HepG2 (cell line): ENCODE results near the gene C9orf43. TPM values are rescaled to one million over a fixed set of nuclear protein-coding genes. Genes with fewer than 3 reads are reported as not detected.

ENCODE experiments used
- FOXO1 ChIP-seq: sonication (generic); formaldehyde crosslinking; IDR thresholded peaks from 2 replicates; pipeline ENCODE4 v1.4.0; 2020; ENCODE audit warnings: missing genetic modification reagents
- HES4 ChIP-seq: sonication (generic); formaldehyde crosslinking; IDR thresholded peaks from 2 replicates; pipeline ENCODE4 v1.9.0; 2021; ENCODE audit warnings: mild to moderate bottlenecking, missing genetic modification reagents, borderline replicate concordance
- ISL2 ChIP-seq: sonication (generic); formaldehyde crosslinking; IDR thresholded peaks from 2 replicates; pipeline ENCODE4 v1.5.0; 2020; ENCODE audit warnings: missing genetic modification reagents
- KLF11 ChIP-seq: IDR thresholded peaks from 2 replicates; pipeline ENCODE4 v1.6.1; 2016; ENCODE audit warnings: missing compliant biosample characterization
- NFE2L1 ChIP-seq: sonication (generic); formaldehyde crosslinking; IDR thresholded peaks from 2 replicates; pipeline ENCODE4 v1.4.0; 2020; ENCODE audit warnings: missing genetic modification reagents, mild to moderate bottlenecking, borderline replicate concordance
- NR2F6 ChIP-seq, 2 experiments: IDR thresholded peaks; 2 replicates each; pipeline ENCODE4 v1.6.1; 2016; ENCODE audit warnings: antibody characterized with exemption in 1 of 2, mild to moderate bottlenecking in 1 of 2
- PAWR ChIP-seq: sonication (generic); formaldehyde crosslinking; IDR thresholded peaks from 2 replicates; pipeline ENCODE4 v1.4.0; 2020; ENCODE audit warnings: missing genetic modification reagents, mild to moderate bottlenecking, borderline replicate concordance
- PAX8 ChIP-seq: sonication (generic); formaldehyde crosslinking; IDR thresholded peaks from 2 replicates; pipeline ENCODE4 v1.8.0; 2022; ENCODE audit warnings: mild to moderate bottlenecking, missing genetic modification reagents, borderline replicate concordance
- PRPF4 ChIP-seq: fragments of 200-400 bp; formaldehyde crosslinking; IDR thresholded peaks from 2 replicates; pipeline ENCODE4 v1.6.1; 2016; ENCODE audit warnings: low read length, low read depth; ENCODE audit not compliant: poor library complexity, severe bottlenecking
- SATB2 ChIP-seq: sonication (generic); formaldehyde crosslinking; IDR thresholded peaks from 2 replicates; pipeline ENCODE4 v1.5.0; 2020; ENCODE audit warnings: missing genetic modification reagents
- SMARCE1 ChIP-seq: fragments of 450-650 bp; IDR thresholded peaks from 2 replicates; pipeline ENCODE4 v1.6.1; 2017; ENCODE audit warnings: borderline replicate concordance
- SMC3 ChIP-seq: IDR thresholded peaks from 2 replicates; pipeline ENCODE4 v1.6.1; 2011; ENCODE audit warnings: low read length, improper control_type of control experiment
- STAT5B ChIP-seq: sonication (generic); formaldehyde crosslinking; IDR thresholded peaks from 2 replicates; pipeline ENCODE4 v1.4.0; 2020; ENCODE audit warnings: missing genetic modification reagents
- TCF7 ChIP-seq: sonication (generic); IDR thresholded peaks from 2 replicates; pipeline ENCODE4 v1.6.1; 2016; ENCODE audit warnings: antibody characterized with exemption, low read depth
- TCF7L2 ChIP-seq: IDR thresholded peaks from 2 replicates; pipeline ENCODE4 v1.6.1; 2011; ENCODE audit warnings: mild to moderate bottlenecking, low read depth, low read length, moderate library complexity
- THAP11 ChIP-seq: IDR thresholded peaks from 2 replicates; pipeline ENCODE4 v1.6.1; 2016; ENCODE audit warnings: missing biosample characterization, missing genetic modification reagents
- XRCC5 ChIP-seq: fragments of 200-400 bp; formaldehyde crosslinking; optimal IDR thresholded peaks from 2 replicates; pipeline ENCODE3; 2017; ENCODE audit warnings: mild to moderate bottlenecking, low read length
- ZFP1 ChIP-seq: IDR thresholded peaks from 2 replicates; pipeline ENCODE4 v1.6.1; 2016
- ZNF207 ChIP-seq: fragments of 450-650 bp; IDR thresholded peaks from 2 replicates; pipeline ENCODE4 v1.6.1; 2016; ENCODE audit warnings: antibody characterized with exemption, borderline replicate concordance
- ZNF264 ChIP-seq: sonication (generic); formaldehyde crosslinking; IDR thresholded peaks from 2 replicates; pipeline ENCODE4 v1.4.0; 2020; ENCODE audit warnings: missing genetic modification reagents
- ZNF296 ChIP-seq: sonication (generic); formaldehyde crosslinking; conservative IDR thresholded peaks from 2 replicates; pipeline ENCODE4 v1.5.0; 2020; ENCODE audit warnings: mild to moderate bottlenecking, missing genetic modification reagents
- ZNF33A ChIP-seq: sonication (generic); formaldehyde crosslinking; IDR thresholded peaks from 2 replicates; pipeline ENCODE4 v1.5.1; 2020; ENCODE audit warnings: missing genetic modification reagents, mild to moderate bottlenecking, moderate library complexity, borderline replicate concordance
- ZNF563 ChIP-seq: sonication (generic); formaldehyde crosslinking; IDR thresholded peaks from 2 replicates; pipeline ENCODE4 v1.8.0; 2022; ENCODE audit warnings: mild to moderate bottlenecking, moderate library complexity, missing genetic modification reagents
- ZNF644 ChIP-seq: IDR thresholded peaks from 2 replicates; pipeline ENCODE4 v1.6.1; 2016; ENCODE audit warnings: low read depth
- ZNF746 ChIP-seq: sonication (generic); formaldehyde crosslinking; IDR thresholded peaks from 2 replicates; pipeline ENCODE4 v1.8.0; 2022; ENCODE audit warnings: mild to moderate bottlenecking, missing genetic modification reagents
- ZSCAN31 ChIP-seq: sonication (generic); formaldehyde crosslinking; IDR thresholded peaks from 2 replicates; pipeline ENCODE4 v1.5.0; 2020; ENCODE audit warnings: low read depth, mild to moderate bottlenecking, missing genetic modification reagents
- polyA plus RNA-seq, 8 experiments: library from polyadenylated mRNA; depleted of rRNA in 3 of 8; stranded (reverse) in 7 of 8; unstranded in 1 of 8; fragments of >200 nt; fragmentation: Illumina TruSeq in 4 of 8; extraction: Trizol in 4 of 8; gene quantifications; 2 replicates each; pipeline versions ENCODE4 v1.2.1 to v1.2.3, GENCODE V29; 2011 to 2016; ENCODE audit warnings: low read depth in 4 of 8, missing spikeins in 1 of 8, mixed read lengths in 1 of 8; ENCODE audit not compliant: insufficient read depth in 1 of 8
- total RNA-seq, 5 experiments: library from RNA; depleted of rRNA; stranded (reverse); fragments of >200 nt; fragmentation: Illumina TruSeq; extraction: Trizol; gene quantifications; 2 replicates each; pipeline ENCODE4 v1.2.3, GENCODE V29; 2016; ENCODE audit warnings: low read depth in 1 of 5
- TF ChIP-seq, protein P1 (sequence below): sonication (generic); formaldehyde crosslinking; IDR thresholded peaks from 2 replicates; pipeline ENCODE4 v1.5.1; 2020; ENCODE audit warnings: missing genetic modification reagents, mild to moderate bottlenecking, borderline replicate concordance
- TF ChIP-seq, protein P2 (sequence below): sonication (generic); formaldehyde crosslinking; IDR thresholded peaks from 2 replicates; pipeline ENCODE4 v1.4.0; 2020; ENCODE audit warnings: missing genetic modification reagents, borderline replicate concordance

C9orf43 gene
- total and polyA plus RNA-seq, 2 of the 13 experiments (the other 11 are each of a cell fraction or from before 2014, with no cell fraction given), result 0.24 to 0.31 TPM

GRCh38 chr9:113401027-113401792 lies 9.3 kb upstream of the C9orf43 start, which contains the start of gene ALAD (continued):
- TF ChIP-seq SATB2 (CRISPR knock-in tag), result no peak
- peak; percentile 78; the same call in 1 of the 2 replicates for TF ChIP-seq ZNF33A (CRISPR knock-in tag)
- peak; percentile 81 for TF ChIP-seq THAP11 (CRISPR knock-in tag)
- peak; percentile 60; the same call in 1 of the 2 replicates for TF ChIP-seq ZNF264
- TF ChIP-seq ISL2 (CRISPR knock-in tag), result peak; percentile 65
- TF ChIP-seq ZNF563 (CRISPR knock-in tag), result peak; percentile 51; the same call in 1 of the 2 replicates
- peak; percentile 68 for TF ChIP-seq SMC3
- no peak for TF ChIP-seq NFE2L1 (CRISPR knock-in tag)
- TF ChIP-seq, protein P1, sequence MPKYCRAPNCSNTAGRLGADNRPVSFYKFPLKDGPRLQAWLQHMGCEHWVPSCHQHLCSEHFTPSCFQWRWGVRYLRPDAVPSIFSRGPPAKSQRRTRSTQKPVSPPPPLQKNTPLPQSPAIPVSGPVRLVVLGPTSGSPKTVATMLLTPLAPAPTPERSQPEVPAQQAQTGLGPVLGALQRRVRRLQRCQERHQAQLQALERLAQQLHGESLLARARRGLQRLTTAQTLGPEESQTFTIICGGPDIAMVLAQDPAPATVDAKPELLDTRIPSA (CRISPR knock-in tag), result no peak
- no peak for TF ChIP-seq STAT5B
- no peak; the same call in 1 of the 2 replicates for TF ChIP-seq PAX8
- TF ChIP-seq, protein P2, sequence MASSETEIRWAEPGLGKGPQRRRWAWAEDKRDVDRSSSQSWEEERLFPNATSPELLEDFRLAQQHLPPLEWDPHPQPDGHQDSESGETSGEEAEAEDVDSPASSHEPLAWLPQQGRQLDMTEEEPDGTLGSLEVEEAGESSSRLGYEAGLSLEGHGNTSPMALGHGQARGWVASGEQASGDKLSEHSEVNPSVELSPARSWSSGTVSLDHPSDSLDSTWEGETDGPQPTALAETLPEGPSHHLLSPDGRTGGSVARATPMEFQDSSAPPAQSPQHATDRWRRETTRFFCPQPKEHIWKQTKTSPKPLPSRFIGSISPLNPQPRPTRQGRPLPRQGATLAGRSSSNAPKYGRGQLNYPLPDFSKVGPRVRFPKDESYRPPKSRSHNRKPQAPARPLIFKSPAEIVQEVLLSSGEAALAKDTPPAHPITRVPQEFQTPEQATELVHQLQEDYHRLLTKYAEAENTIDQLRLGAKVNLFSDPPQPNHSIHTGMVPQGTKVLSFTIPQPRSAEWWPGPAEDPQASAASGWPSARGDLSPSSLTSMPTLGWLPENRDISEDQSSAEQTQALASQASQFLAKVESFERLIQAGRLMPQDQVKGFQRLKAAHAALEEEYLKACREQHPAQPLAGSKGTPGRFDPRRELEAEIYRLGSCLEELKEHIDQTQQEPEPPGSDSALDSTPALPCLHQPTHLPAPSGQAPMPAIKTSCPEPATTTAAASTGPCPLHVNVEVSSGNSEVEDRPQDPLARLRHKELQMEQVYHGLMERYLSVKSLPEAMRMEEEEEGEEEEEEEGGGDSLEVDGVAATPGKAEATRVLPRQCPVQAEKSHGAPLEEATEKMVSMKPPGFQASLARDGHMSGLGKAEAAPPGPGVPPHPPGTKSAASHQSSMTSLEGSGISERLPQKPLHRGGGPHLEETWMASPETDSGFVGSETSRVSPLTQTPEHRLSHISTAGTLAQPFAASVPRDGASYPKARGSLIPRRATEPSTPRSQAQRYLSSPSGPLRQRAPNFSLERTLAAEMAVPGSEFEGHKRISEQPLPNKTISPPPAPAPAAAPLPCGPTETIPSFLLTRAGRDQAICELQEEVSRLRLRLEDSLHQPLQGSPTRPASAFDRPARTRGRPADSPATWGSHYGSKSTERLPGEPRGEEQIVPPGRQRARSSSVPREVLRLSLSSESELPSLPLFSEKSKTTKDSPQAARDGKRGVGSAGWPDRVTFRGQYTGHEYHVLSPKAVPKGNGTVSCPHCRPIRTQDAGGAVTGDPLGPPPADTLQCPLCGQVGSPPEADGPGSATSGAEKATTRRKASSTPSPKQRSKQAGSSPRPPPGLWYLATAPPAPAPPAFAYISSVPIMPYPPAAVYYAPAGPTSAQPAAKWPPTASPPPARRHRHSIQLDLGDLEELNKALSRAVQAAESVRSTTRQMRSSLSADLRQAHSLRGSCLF (CRISPR knock-in tag), result 0 out of 2 replicates have a peak, but pooled peaks have one; percentile 15
- TF ChIP-seq ZNF644, result no peak
- TF ChIP-seq ZNF296 (CRISPR knock-in tag), result no peak
- TF ChIP-seq FOXO1, result no peak; the same call in 1 of the 2 replicates
- peak; percentile 66; the same call in 1 of the 2 replicates for TF ChIP-seq KLF11 (CRISPR knock-in tag)
- TF ChIP-seq SMARCE1, result no peak
- no peak for TF ChIP-seq ZNF207
- no peak for TF ChIP-seq TCF7
- 0 out of 2 replicates have a peak, but pooled peaks have one; percentile 47 for TF ChIP-seq HES4 (CRISPR knock-in tag)
- TF ChIP-seq NR2F6 (IDR thresholded peaks at IDR 0.05), result no peak
- TF ChIP-seq NR2F6 (CRISPR knock-in tag; IDR thresholded peaks at IDR 0.05), result peak; percentile 71
- no peak for TF ChIP-seq ZFP1 (CRISPR knock-in tag)
- TF ChIP-seq TCF7L2, result no peak
- TF ChIP-seq PRPF4, result no peak
- TF ChIP-seq ZSCAN31 (CRISPR knock-in tag), result 0 out of 2 replicates have a peak, but pooled peaks have one; percentile 18
- TF ChIP-seq ZNF746 (CRISPR knock-in tag), result peak; percentile 87; the same call in 1 of the 2 replicates
- TF ChIP-seq XRCC5, result peak; percentile 97
- no peak for TF ChIP-seq PAWR (CRISPR knock-in tag)
